HEK293T (cell line): ENCODE data around the gene LRP1B.

Experiments
- ARNT ChIP-seq: fragments of 450-650 bp; IDR thresholded peaks from 2 replicates; pipeline ENCODE4 v1.6.1; 2017; ENCODE audit warnings: mild to moderate bottlenecking
- BHLHE40 ChIP-seq: fragments of 450-650 bp; IDR thresholded peaks from 2 replicates; pipeline ENCODE4 v1.6.1; 2016; ENCODE audit warnings: mild to moderate bottlenecking, moderate library complexity, borderline replicate concordance
- SP1 ChIP-seq: fragments of 450-650 bp; IDR thresholded peaks from 2 replicates; pipeline ENCODE4 v1.6.1; 2017
- TARDBP ChIP-seq: fragments of 450-650 bp; IDR thresholded peaks from 2 replicates; pipeline ENCODE4 v1.6.1; 2016

- TF ChIP-seq ARNT (no peak), TARDBP (no peak), SP1 (no peak), BHLHE40 (no peak)
These were observed at the start of gene LRP1B for GRCh38 chr2:142131010-142131669.
